ENCODE data around the gene EYA2.

EYA2 gene

DNA sequence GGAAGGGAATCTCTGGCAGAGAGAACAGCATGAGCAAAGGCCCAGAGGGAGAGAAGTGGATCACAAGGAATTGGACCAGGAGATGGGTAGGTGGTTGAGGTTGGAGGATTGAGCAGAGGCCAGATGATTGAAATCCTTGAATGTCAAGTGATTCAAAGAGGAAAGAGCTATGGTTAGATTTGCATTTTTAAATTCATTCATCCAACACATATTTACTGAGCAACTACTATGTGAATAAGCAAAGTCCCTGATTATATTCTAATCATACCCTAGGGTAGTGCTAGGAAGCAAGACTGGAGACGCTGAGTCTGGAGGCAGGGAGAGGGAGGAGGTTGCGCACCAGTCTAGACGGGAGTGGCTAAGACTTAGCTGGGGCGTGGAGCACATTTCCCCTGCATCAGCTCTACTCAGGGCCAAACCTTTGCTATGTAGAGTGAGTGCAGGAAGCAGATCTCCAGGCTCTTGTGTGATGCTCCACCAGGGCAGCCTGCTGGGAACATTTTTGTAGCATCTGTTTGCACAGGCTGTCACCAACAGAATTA lies 40.2 kb downstream of the EYA2 start:
- DNase-seq = peak; percentile 42

DNA sequence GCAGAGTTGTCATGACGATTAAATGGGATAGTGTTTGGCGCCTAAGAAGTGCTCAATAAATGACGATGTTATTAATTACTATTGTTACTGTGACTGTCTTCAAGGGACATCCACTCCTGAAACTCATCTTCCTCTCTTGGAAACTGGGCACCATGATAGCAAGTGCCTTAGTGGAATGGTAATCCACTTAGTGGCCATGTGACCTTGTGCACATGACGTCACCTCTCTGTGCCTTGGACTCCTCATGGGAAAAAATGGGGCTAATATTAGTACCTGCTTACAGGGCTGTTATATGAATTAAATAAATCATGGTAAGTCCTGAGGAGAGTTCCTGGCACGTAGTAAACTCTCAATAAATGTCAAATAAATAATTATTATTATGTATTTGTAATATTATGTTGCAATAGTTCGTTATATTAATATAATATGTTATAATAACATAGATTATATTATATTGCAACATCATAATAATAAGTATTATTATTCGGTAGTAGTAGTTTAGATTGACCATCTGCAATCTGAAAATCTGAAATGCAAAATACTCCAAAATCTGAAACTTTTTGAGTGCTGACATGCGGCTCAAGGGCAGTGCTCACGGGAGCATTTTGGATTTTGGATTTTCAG lies 40.9 kb downstream of the EYA2 start:
- no peak for DNase-seq

GRCh38 chr20:46936415-46937156 lies 41.9 kb downstream of the EYA2 start:
- DNase-seq = no peak

DNA sequence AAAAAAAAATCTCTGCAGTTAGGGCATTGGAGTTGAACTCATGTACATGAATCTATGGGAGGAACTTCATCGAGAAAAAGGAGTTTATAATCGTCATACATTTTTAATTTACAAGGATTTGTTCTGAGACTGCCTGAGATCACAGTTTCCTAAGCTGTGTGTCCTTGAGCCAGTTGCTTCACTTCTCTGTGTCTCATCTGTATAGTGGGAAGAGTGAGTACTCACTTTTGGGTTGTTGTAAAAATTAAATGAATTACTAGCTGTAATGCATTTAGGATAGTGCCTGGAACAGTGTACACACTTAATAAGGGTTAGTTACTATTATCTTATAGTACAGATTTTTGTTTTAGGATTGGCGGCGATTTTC lies 42.5 kb downstream of the EYA2 start:
- no peak for DNase-seq

DNA sequence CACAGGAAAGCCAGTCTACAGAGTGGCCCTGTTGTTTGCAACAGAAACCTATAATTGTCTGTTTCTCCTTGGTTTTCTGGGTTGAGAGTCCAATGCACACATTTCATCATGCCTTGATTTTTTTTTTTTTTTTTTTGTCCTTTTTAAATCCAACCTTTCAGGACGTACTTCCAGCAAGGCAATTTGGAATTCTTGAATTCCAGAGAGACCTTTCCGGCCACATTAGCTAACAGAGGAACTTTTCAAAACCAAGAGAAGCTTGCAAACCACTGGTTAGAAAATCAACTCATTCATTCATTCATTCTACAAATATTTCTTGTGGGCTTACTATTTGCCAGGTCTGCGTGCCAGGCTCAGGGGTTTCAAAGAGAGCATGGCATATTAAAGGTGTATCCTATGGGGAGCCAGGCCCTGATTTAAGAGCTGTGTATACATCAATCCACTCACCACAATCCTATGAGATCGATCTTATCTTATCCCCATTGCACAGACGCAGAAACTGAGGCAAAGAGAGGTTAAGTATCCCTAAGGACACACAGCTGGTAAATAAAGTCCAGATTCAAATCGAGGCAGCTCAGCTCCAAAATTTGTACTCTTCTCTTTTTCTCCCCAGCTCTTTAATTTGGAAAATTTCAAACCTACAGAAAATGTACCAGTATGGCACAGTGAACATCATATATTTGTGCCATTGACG lies 43.0 kb downstream of the EYA2 start:
- DNase-seq = no peak

- DNase-seq = peak; percentile 4
Measured at GRCh38 chr20:46938434-46938833, 43.8 kb downstream of the EYA2 start.

DNA sequence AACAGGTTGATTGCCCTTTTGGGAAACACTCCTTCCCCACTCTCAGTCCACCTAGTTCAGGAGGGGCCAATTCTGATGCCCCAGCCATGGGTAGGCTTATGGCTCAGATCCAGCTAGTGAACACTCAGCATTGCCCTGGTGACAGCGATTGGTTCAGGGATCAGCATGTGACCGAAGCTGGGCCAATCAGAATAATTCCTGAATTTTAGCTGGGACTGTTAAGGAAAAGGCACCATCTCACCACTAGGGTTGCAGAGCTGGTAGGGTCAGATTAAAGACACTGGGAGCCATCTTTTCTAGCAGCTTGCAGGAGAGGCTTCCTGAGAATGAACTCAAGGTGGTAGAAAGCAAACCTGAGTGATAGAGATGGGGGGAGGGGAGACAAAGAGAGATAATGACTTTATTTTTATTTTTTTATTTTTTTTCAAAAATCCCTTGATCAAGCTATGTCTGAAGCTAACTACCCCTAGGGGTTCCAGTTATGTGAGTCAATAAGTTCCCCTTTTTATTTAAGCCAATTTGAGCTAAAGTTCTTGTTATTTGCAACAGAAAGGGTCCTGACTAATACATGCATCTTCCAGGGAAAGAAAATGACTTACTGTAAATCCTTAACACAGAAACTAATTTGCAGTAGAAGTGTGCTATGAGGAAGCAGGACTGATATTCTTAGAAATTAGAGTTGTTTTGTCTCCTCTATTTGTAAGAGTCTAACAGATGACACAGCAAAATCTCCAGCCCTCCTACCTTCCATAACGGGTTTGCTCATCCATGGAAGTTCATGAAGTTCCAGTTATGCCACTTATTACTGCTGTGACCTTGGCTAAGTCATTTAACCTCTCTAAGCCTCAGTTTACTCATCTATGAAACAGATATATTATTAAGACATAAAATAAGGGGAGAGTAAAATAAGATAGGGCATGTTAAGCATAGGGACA lies 44.7 kb downstream of the EYA2 start:
- peak; percentile 37 for DNase-seq

- no peak for DNase-seq
Measured at GRCh38 chr20:46940616-46941015, 46.0 kb downstream of the EYA2 start.

- no peak for DNase-seq
Measured at GRCh38 chr20:46941404-46941803, 46.8 kb downstream of the EYA2 start.

- no peak for DNase-seq
Measured at GRCh38 chr20:46943861-46944591, 49.4 kb downstream of the EYA2 start.

DNA sequence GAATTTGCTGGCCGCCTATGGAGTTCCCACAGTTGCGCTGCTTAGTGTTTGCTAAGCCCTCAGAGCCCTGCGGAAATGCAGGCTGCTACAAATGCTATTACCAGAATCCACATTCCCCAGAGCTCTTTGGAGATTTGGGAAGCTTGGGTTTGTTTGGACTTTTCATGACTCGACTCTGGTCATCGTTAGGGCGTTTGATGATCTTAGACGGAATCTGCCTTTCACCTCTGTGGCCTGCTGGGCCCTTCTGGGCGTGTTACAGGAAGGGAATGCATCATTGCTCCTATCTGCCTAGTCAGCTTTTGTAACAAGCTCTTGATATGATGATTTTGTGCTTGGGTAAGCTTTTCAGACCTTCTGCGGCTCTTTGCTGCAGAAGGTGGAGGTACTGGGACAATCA lies 50.8 kb downstream of the EYA2 start:
- DNase-seq = no peak

DNA sequence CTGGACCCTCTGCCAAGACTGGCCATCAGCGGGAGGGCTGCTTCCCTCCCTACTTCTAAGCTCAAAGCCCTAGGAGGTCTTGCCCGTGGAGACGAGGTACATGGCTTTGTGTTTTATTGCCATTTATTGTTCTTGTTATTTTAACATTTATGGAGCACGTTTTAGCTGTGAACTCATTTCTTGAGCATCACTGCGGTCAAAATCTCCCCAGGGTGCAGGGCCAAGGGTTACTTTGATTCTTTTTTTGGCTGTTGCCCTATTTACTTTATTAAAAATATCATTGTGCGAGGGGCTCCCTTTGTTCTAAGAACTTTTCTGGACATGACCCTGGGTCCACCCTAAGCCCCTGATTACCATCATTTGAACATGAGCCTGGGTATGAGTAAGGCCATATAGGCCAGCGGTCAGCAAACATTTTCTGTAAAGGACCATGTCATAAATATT lies 51.6 kb downstream of the EYA2 start:
- DNase-seq = no peak

GRCh38 chr20:46946796-46947195 lies 52.2 kb downstream of the EYA2 start:
- no peak for DNase-seq

DNA sequence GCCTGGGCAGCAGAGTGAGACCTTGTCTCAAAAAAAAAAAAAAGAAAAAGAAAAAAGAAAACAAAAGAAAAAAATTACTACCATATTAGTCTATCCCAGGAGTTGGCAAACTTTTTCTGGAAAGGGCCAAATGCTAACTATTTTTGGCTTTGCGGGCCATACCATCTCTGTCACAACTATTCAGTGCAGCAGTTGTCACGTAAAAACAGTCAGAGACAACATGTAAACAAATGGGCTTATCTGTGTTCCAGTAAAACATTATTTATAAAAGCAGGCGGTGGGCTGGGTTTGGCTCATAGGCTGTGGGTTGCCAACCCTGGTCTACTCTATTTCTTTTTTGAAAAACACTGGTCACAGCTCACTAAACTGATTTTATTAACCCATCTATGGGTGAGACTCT lies 53.4 kb downstream of the EYA2 start:
- no peak for DNase-seq

DNA sequence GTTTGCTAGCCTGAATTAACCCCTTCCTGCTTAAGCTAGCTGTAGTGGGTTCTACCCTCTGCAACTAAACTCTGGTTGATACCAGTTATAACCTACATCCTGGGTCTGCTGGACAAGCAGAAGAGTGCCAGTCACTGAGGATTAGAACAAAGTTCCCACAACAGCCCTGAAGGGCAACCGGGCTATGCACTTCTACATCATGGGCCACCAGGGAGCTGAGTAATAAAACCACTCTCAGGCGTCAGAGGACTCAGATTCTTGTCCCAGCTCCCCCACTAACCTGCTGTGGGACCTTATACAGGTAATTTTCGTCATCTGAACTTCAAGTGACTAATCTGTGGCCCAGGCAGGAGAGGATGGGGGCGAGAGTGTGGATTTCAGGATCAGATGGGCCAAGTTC lies 56.8 kb downstream of the EYA2 start:
- no peak for DNase-seq

DNA sequence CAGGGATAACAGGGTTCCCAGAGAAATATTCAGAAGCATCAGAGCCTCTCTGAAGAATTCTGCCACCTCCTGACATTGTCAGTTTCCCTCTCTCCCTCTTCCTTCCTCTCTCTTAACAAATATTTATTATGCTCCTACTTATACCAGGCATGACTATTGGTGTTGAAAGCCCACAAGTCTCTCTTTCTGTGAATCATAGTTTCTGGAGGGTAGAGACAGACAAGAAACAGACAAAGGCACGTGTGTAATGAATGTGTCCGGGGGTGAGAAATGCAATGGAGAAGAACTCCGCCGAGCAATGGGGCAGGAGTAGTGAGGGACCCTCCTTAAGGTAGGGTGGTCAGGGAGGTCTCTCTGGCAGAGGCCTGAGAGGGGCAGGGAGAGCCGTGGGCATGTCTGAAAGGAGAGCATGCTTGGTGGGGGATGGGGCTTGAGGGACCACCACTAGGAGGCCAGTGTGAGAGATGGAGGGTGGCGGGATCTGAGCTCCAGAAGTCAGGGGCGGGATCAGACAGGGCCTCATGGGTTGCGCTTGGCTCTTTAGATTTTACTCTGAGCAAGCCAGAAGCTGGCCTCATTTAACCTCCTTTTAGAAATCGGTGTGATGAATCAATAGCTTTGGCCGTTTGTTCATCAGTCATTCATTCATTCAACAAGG lies 57.3 kb downstream of the EYA2 start:
- no peak for DNase-seq

- no peak for DNase-seq
Measured at GRCh38 chr20:46953596-46953995, 59.0 kb downstream of the EYA2 start.

DNA sequence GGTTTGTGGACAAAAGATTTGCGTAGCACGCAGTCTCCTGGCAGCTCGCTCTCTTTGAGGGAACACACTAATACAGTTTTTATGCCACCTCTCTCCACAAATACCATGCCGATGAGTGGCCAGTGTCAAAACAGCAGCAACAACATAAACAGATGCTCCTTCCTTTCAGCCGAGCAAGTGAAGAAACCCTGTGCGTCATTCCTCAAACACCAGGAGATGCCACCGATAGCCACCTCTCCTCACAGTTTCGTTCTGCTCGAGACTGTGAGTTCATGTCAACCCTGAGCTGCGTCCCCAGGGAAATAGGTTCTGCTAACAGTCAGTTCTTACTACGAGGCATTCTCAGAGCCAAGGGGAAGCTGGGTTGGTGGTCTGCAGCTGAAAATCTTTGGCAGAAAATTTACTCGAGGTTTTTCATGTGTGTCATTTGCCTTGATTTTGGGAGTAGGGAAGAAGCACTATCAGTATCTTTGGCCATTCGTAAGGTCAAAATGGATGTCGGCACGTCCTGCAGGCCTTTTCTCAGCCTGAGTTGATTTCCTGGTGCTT lies 59.9 kb downstream of the EYA2 start:
- no peak for DNase-seq

GRCh38 chr20:46955601-46956556 lies 61.2 kb downstream of the EYA2 start:
- no peak for DNase-seq

All from NCI-H69 (cell line).